GM10266 (cell line): ENCODE measurements around the gene CALU.

Experiments
- DNase-seq: peaks from one replicate; pipeline ENCODE4 v3.0.0; 2012; ENCODE audit errors: extremely low spot score
- CTCF ChIP-seq: IDR thresholded peaks from 2 replicates; pipeline ENCODE4 v1.5.1; 2012; ENCODE audit warnings: mild to moderate bottlenecking, low read depth; ENCODE audit not compliant: control insufficient read depth, insufficient read depth; ENCODE audit errors: missing control alignments

Gene CALU

GRCh38 chr7:128810473-128810872 is 71.3 kb downstream of the CALU start:
- TF ChIP-seq CTCF: no peak
- no peak for DNase-seq

GRCh38 chr7:128810997-128811396 is 71.8 kb downstream of the CALU start:
- TF ChIP-seq CTCF: no peak
- DNase-seq: no peak

- DNase-seq: no peak
- no peak for TF ChIP-seq CTCF
Measured at GRCh38 chr7:128811631-128812430, 72.7 kb downstream of the CALU start.

- no peak for DNase-seq
- no peak for TF ChIP-seq CTCF
Measured at GRCh38 chr7:128812514-128813168, 73.5 kb downstream of the CALU start.

GRCh38 chr7:128814499-128814898 is 75.3 kb downstream of the CALU start:
- DNase-seq: no peak
- TF ChIP-seq CTCF: no peak

GRCh38 chr7:128815289-128815942 is 76.3 kb downstream of the CALU start:
- no peak for TF ChIP-seq CTCF
- no peak for DNase-seq
